GM12878 (cell line): ENCODE data around the gene TDO2. TPM values are rescaled to one million over a fixed set of nuclear protein-coding genes. Genes with fewer than 3 reads are reported as not detected.

Source experiments
- ATAC-seq: fragments of 200-7000 bp; cut with Tn5 transposase; 3 replicates; pipeline ENCODE4 v1.9.1; 2020; ENCODE audit warnings: mild to moderate bottlenecking, moderate library complexity
- BruUV-seq: library from RNA; stranded (reverse); fragments of 400-500 nt; replicated peaks from 2 replicates; lab custom pipeline; 2021; lab: Mats Ljungman, UMichigan
- CTCF ChIA-PET: fragments of 300-600 bp; sonication (Branson Sonifier 250); formaldehyde crosslinking; extraction: SDS; loops from one replicate; lab custom pipeline; 2021; ENCODE audit warnings: inconsistent platforms; lab: Yijun Ruan, JAX
- POLR2A ChIA-PET: fragments of 350-600 bp; formaldehyde crosslinking; extraction: SDS; loops from one replicate; lab custom pipeline; 2021; ENCODE audit warnings: inconsistent platforms; lab: Charles Lee
- RAD21 ChIA-PET: fragments of 300-600 bp; sonication (Branson Sonifier 250); formaldehyde crosslinking; loops from one replicate; lab custom pipeline; 2023; ENCODE audit warnings: antibody characterized with exemption; ENCODE audit not compliant: unreplicated experiment; lab: Charles Lee
- SMC1A ChIA-PET: fragments of 300-600 bp; sonication (Branson Sonifier 250); formaldehyde crosslinking; loops from one replicate; lab custom pipeline; 2023; ENCODE audit not compliant: unreplicated experiment, uncharacterized antibody; lab: Charles Lee
- DNase-seq: peaks from one replicate; pipeline ENCODE4 v3.0.0-alpha.2; 2011; ENCODE audit warnings: low read depth, low spot score
- FAIRE-seq: peaks from 3 replicates; lab custom pipeline; 2011; peaks lifted over from hg19 to GRCh38; lab: Jason Lieb, UNC
- H2AFZ ChIP-seq: 2 replicates; pipeline ENCODE4 v1.6.0; 2011; ENCODE audit warnings: low read depth, low read length, control low read depth; ENCODE audit not compliant: control insufficient read depth
- H3K27ac ChIP-seq: 2 replicates; pipeline ENCODE4 v1.5.1; 2011; ENCODE audit warnings: control low read depth; ENCODE audit not compliant: control insufficient read depth, insufficient read depth
- H3K27me3 ChIP-seq, 2 experiments: replicated peaks in 1 of 2; 2 replicates each; pipeline versions ENCODE4 v1.6.0 to v1.6.1; 2011; ENCODE audit warnings: low read length in 1 of 2; ENCODE audit not compliant: control insufficient read depth in 2 of 2, insufficient read depth in 2 of 2
- H3K36me3 ChIP-seq, 2 experiments: 2 replicates each; pipeline ENCODE4 v1.5.1; 2011; ENCODE audit warnings: low read length in 1 of 2; ENCODE audit not compliant: control insufficient read depth in 2 of 2, insufficient read depth in 2 of 2
- H3K4me1 ChIP-seq: 2 replicates; pipeline ENCODE4 v1.6.1; 2011; ENCODE audit warnings: mild to moderate bottlenecking, low read length, moderate library complexity, mixed read lengths; ENCODE audit not compliant: control insufficient read depth, insufficient read depth
- H3K4me2 ChIP-seq: 2 replicates; pipeline ENCODE4 v1.6.0; 2011; ENCODE audit warnings: control low read depth; ENCODE audit not compliant: control insufficient read depth, insufficient read depth
- H3K4me3 ChIP-seq: fragments of 200-600 bp; sonication (generic); 2 replicates; pipeline ENCODE4 v1.5.1; 2016
- H3K79me2 ChIP-seq: 2 replicates; pipeline ENCODE4 v1.6.0; 2011; ENCODE audit warnings: low read length; ENCODE audit not compliant: control insufficient read depth, insufficient read depth
- H3K9ac ChIP-seq: 2 replicates; pipeline ENCODE4 v1.8.0; 2011; ENCODE audit warnings: low read length, control low read depth, mixed read lengths; ENCODE audit not compliant: control insufficient read depth, insufficient read depth
- H3K9me3 ChIP-seq: replicated peaks from 3 replicates; pipeline ENCODE4 v1.5.1; 2011; ENCODE audit warnings: mild to moderate bottlenecking, low read length; ENCODE audit not compliant: control insufficient read depth, insufficient read depth
- H4K20me1 ChIP-seq: 2 replicates; pipeline ENCODE4 v1.6.0; 2011; ENCODE audit not compliant: control insufficient read depth, insufficient read depth
- CHD1 ChIP-seq: IDR thresholded peaks from 2 replicates; pipeline ENCODE4 v1.6.1; 2012; ENCODE audit warnings: low read depth, low read length, improper control_type of control experiment
- CHD2 ChIP-seq: IDR thresholded peaks from 2 replicates; pipeline ENCODE4 v1.6.1; 2011; ENCODE audit warnings: low read depth, low read length, improper control_type of control experiment, borderline replicate concordance
- DPF2 ChIP-seq: fragments of 450-650 bp; IDR thresholded peaks from 2 replicates; pipeline ENCODE4 v1.6.1; 2017; ENCODE audit warnings: mild to moderate bottlenecking
- HCFC1 ChIP-seq: fragments of 150-350 bp; IDR thresholded peaks from 2 replicates; pipeline ENCODE4 v1.6.1; 2014; ENCODE audit warnings: low read length
- HDAC6 ChIP-seq: fragments of 200-600 bp; sonication (generic); IDR thresholded peaks from one replicate; pipeline ENCODE4 v1.8.0; 2017; ENCODE audit warnings: antibody characterized with exemption; ENCODE audit not compliant: unreplicated experiment
- IRF4 ChIP-seq: IDR thresholded peaks from 2 replicates; pipeline ENCODE4 v1.6.1; 2011; ENCODE audit warnings: low read depth, low read length
- MTA2 ChIP-seq: fragments of 450-650 bp; IDR thresholded peaks from 2 replicates; pipeline ENCODE4 v1.6.1; 2016; ENCODE audit warnings: low read depth, mild to moderate bottlenecking, moderate library complexity
- RB1 ChIP-seq: fragments of 450-650 bp; formaldehyde crosslinking; IDR thresholded peaks from 2 replicates; pipeline ENCODE4 v1.6.1; 2017; ENCODE audit warnings: mild to moderate bottlenecking, borderline replicate concordance
- SMAD1 ChIP-seq: fragments of 450-650 bp; IDR thresholded peaks from 2 replicates; pipeline ENCODE4 v1.6.1; 2018; ENCODE audit warnings: mild to moderate bottlenecking, low read depth; ENCODE audit not compliant: partially characterized antibody
- SUPT20H ChIP-seq: IDR thresholded peaks from 2 replicates; pipeline ENCODE4 v1.6.1; 2011; ENCODE audit warnings: low read depth, mild to moderate bottlenecking, low read length, moderate library complexity, borderline replicate concordance; ENCODE audit not compliant: control insufficient read depth
- TAF1 ChIP-seq: IDR thresholded peaks from 2 replicates; pipeline ENCODE4 v1.6.1; 2011; ENCODE audit warnings: mild to moderate bottlenecking, low read depth, low read length, borderline replicate concordance
- TBL1XR1 ChIP-seq: IDR thresholded peaks from 2 replicates; pipeline ENCODE4 v1.6.1; 2012; ENCODE audit warnings: low read depth, low read length, improper control_type of control experiment
- ZNF24 ChIP-seq: fragments of 450-650 bp; IDR thresholded peaks from 2 replicates; pipeline ENCODE4 v1.6.1; 2017; ENCODE audit warnings: antibody characterized with exemption, mild to moderate bottlenecking
- WGBS: methylation state at CpG from one replicate; pipeline ENCODE4 v1.1.6; 2016; ENCODE audit warnings: low lambda C conversion rate; ENCODE audit not compliant: insufficient replicate concordance, insufficient coverage; ENCODE audit errors: missing lambda C conversion rate; 5-methylcytosine and 5-hydroxymethylcytosine counted together
- in situ Hi-C: fragments of 300-500 bp; cut with MboI; formaldehyde crosslinking; loops from 9 replicates; pipeline ENCODE4 v1.14.3; 2018; ENCODE audit warnings: mixed read lengths
- intact Hi-C: fragments of 100-400 bp; cut with micrococcal nuclease; formaldehyde crosslinking; loops from one replicate; pipeline ENCODE4 v1.14.2; 2022; ENCODE audit not compliant: unreplicated experiment
- polyA plus RNA-seq, 11 experiments: library from polyadenylated mRNA; depleted of rRNA in 4 of 11; unstranded in 6 of 11; stranded (reverse) in 5 of 11; fragments of >200 nt; fragmentation: Nextera tagmentation in 4 of 11; fragmentation: Illumina TruSeq in 1 of 11; extraction: Ambion mirVana in 4 of 11; extraction: Trizol in 1 of 11; gene quantifications; 1 replicate in 1 of 11; 2 replicates in 10 of 11; pipeline versions ENCODE4 v1.2.1 to v1.2.3, GENCODE V29; 2011 to 2016; ENCODE audit warnings: inconsistent platforms in 2 of 11, missing spikeins in 2 of 11, low read depth in 1 of 11
- total RNA-seq, 4 experiments: library from RNA; depleted of rRNA in 3 of 4; stranded (reverse); fragments of >200 nt in 3 of 4; fragmentation: Illumina TruSeq in 1 of 4; extraction: Trizol in 1 of 4; gene quantifications; 2 replicates each; pipeline versions ENCODE4 v1.2.1 to v1.2.3, GENCODE V29; 2013 to 2021
- TF ChIP-seq, protein P1 (sequence below): fragments of 450-650 bp; IDR thresholded peaks from 2 replicates; pipeline ENCODE4 v1.6.1; 2017; ENCODE audit warnings: antibody characterized with exemption, mild to moderate bottlenecking, moderate library complexity
- TF ChIP-seq, protein P2 (sequence below): fragments of 450-650 bp; IDR thresholded peaks from 2 replicates; pipeline ENCODE4 v1.6.1; 2017; ENCODE audit warnings: mild to moderate bottlenecking

TDO2 gene
- total and polyA plus RNA-seq, 10 of the 15 experiments (the other 5 are each of a cell fraction or from before 2014, with no cell fraction given) = 0.12 to 1.5 (median 0.23) TPM; not detected in 1

DNA sequence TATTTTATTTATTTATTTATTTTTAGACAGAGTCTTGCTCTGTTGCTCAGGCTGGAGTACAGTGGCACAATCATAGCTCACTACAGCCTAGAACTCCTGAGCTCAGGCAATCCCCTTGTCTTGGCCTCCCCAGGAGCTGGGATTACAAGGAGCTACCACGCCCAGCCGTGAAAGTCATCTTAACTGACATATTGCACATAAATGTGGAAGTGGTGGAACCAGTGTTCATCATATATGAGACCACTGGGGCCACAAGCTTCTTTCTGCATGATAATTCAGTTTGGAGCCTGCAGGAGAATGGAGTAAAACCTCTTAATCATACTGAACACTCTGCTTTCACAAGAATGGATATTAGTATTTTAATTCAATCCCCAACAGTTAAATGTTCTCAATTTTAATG lies 62.7 kb downstream of the TDO2 start:
- TF ChIP-seq TAF1 (no peak), SUPT20H (no peak), CHD2 (no peak), RB1 (no peak), CHD1 (no peak), TBL1XR1 (no peak), HDAC6 (no peak), DPF2 (no peak), ZNF24 (no peak), HCFC1 (no peak), SMAD1 (no peak), MTA2 (no peak), IRF4 (no peak)
- TF ChIP-seq, protein P1, sequence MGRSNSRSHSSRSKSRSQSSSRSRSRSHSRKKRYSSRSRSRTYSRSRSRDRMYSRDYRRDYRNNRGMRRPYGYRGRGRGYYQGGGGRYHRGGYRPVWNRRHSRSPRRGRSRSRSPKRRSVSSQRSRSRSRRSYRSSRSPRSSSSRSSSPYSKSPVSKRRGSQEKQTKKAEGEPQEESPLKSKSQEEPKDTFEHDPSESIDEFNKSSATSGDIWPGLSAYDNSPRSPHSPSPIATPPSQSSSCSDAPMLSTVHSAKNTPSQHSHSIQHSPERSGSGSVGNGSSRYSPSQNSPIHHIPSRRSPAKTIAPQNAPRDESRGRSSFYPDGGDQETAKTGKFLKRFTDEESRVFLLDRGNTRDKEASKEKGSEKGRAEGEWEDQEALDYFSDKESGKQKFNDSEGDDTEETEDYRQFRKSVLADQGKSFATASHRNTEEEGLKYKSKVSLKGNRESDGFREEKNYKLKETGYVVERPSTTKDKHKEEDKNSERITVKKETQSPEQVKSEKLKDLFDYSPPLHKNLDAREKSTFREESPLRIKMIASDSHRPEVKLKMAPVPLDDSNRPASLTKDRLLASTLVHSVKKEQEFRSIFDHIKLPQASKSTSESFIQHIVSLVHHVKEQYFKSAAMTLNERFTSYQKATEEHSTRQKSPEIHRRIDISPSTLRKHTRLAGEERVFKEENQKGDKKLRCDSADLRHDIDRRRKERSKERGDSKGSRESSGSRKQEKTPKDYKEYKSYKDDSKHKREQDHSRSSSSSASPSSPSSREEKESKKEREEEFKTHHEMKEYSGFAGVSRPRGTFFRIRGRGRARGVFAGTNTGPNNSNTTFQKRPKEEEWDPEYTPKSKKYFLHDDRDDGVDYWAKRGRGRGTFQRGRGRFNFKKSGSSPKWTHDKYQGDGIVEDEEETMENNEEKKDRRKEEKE = no peak
- TF ChIP-seq, protein P2, sequence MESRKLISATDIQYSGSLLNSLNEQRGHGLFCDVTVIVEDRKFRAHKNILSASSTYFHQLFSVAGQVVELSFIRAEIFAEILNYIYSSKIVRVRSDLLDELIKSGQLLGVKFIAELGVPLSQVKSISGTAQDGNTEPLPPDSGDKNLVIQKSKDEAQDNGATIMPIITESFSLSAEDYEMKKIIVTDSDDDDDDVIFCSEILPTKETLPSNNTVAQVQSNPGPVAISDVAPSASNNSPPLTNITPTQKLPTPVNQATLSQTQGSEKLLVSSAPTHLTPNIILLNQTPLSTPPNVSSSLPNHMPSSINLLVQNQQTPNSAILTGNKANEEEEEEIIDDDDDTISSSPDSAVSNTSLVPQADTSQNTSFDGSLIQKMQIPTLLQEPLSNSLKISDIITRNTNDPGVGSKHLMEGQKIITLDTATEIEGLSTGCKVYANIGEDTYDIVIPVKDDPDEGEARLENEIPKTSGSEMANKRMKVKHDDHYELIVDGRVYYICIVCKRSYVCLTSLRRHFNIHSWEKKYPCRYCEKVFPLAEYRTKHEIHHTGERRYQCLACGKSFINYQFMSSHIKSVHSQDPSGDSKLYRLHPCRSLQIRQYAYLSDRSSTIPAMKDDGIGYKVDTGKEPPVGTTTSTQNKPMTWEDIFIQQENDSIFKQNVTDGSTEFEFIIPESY = no peak
- in situ Hi-C loops (no loop called here), intact Hi-C loops (no loop called here)
- Histone ChIP-seq H2AFZ (no peak overlapping the region), H3K4me1 (no peaks in the 10 kb centered on the region), H3K27ac (no peak overlapping the region), H3K4me3 (no peak overlapping the region), H3K27me3 (no peaks in the 10 kb centered on the region), H3K9ac (no peak overlapping the region), H3K9me3 (no peaks in the 10 kb centered on the region), H4K20me1 (no peaks in the 10 kb centered on the region), H3K79me2 (no peaks in the 10 kb centered on the region), H3K4me2 (no peak overlapping the region), H3K36me3 (no peaks in the 10 kb centered on the region)
- no peak for ATAC-seq
- ChIA-PET RAD21 (interaction anchor here (0.9 to 1.9 kb wide), 6 partner anchors 10 to 980 kb away, joined by 3 to 6 read pairs (median 3); partner anchors contain the start of genes CTSO and GUCY1A1), SMC1A (interaction anchor here (0.9 to 3.1 kb wide), 8 partner anchors 9 to 1002 kb away, joined by 3 to 10 read pairs (median 4); partner anchors contain the start of gene CTSO), POLR2A (interaction anchor here (0.9 kb wide), 1 partner anchor 8 kb away, joined by 3 read pairs; no protein-coding TSS in a partner anchor), CTCF (interaction anchor here (1.0 kb wide), 2 partner anchors 9 to 14 kb away, joined by 3 to 5 read pairs; no protein-coding TSS in a partner anchor)
- no TSS peak for BruUV-seq
- no peak for FAIRE-seq
- 0% methylated on average over 2 of the region's 2 CpGs for WGBS
- DNase-seq = no peak
